Astrocyte (in vitro differentiated cells and primary cell): ENCODE results near the gene SIRT2. TPM values are rescaled to one million over a fixed set of nuclear protein-coding genes. Genes with fewer than 3 reads are reported as not detected.

ENCODE experiments used
- DNase-seq: peaks from one replicate; pipeline ENCODE4 v3.0.0-alpha.2; 2010; ENCODE audit warnings: low read depth
- FAIRE-seq: peaks from 2 replicates; lab custom pipeline; 2011; peaks lifted over from hg19 to GRCh38; lab: Jason Lieb, UNC
- H2AFZ ChIP-seq: 2 replicates; pipeline ENCODE4 v1.6.0; 2012; ENCODE audit warnings: low read depth, low read length, inconsistent platforms
- H3K27ac ChIP-seq: 2 replicates; pipeline ENCODE4 v1.5.1; 2011; ENCODE audit warnings: low read depth, low read length, inconsistent platforms
- H3K27me3 ChIP-seq: 2 replicates; pipeline ENCODE4 v1.6.0; 2011; ENCODE audit warnings: low read length, inconsistent platforms; ENCODE audit not compliant: insufficient read depth
- H3K36me3 ChIP-seq: 2 replicates; pipeline ENCODE4 v1.5.1; 2011; ENCODE audit warnings: low read length, inconsistent platforms; ENCODE audit not compliant: insufficient read depth
- H3K4me1 ChIP-seq: 2 replicates; pipeline ENCODE4 v1.5.1; 2011; ENCODE audit warnings: low read length, inconsistent platforms; ENCODE audit not compliant: insufficient read depth
- H3K4me2 ChIP-seq: 2 replicates; pipeline ENCODE4 v1.6.0; 2012; ENCODE audit warnings: low read length, inconsistent platforms
- H3K4me3 ChIP-seq: 2 replicates; pipeline ENCODE4 v1.5.1; 2011; ENCODE audit warnings: low read depth, mild to moderate bottlenecking, low read length, inconsistent platforms; ENCODE audit not compliant: insufficient read depth
- H3K79me2 ChIP-seq: 2 replicates; pipeline ENCODE4 v1.6.0; 2012; ENCODE audit warnings: mild to moderate bottlenecking, low read length, inconsistent platforms; ENCODE audit not compliant: insufficient read depth
- H3K9ac ChIP-seq: 2 replicates; pipeline ENCODE4 v1.6.0; 2012; ENCODE audit warnings: mild to moderate bottlenecking, low read length, inconsistent platforms
- H3K9me3 ChIP-seq: 2 replicates; pipeline ENCODE4 v1.5.1; 2012; ENCODE audit warnings: low read depth, mild to moderate bottlenecking, low read length, inconsistent platforms; ENCODE audit not compliant: insufficient read depth
- H4K20me1 ChIP-seq: 2 replicates; pipeline ENCODE4 v1.6.0; 2012; ENCODE audit warnings: low read length, inconsistent platforms; ENCODE audit not compliant: insufficient read depth
- H3K27ac Mint-ChIP-seq: one replicate; pipeline ENCODE4 v1.8.0; 2021; ENCODE audit warnings: mild to moderate bottlenecking, mixed read lengths; ENCODE audit not compliant: unreplicated experiment
- H3K27me3 Mint-ChIP-seq: one replicate; pipeline ENCODE4 v1.8.0; 2021; ENCODE audit warnings: low read depth, mixed read lengths; ENCODE audit not compliant: unreplicated experiment
- H3K36me3 Mint-ChIP-seq: one replicate; pipeline ENCODE4 v1.8.0; 2021; ENCODE audit warnings: low read depth, mixed read lengths; ENCODE audit not compliant: unreplicated experiment
- H3K4me1 Mint-ChIP-seq: one replicate; pipeline ENCODE4 v1.8.0; 2021; ENCODE audit warnings: low read depth, mixed read lengths; ENCODE audit not compliant: unreplicated experiment
- H3K4me3 Mint-ChIP-seq: one replicate; pipeline ENCODE4 v1.8.0; 2021; ENCODE audit warnings: mild to moderate bottlenecking, moderate library complexity, mixed read lengths; ENCODE audit not compliant: unreplicated experiment
- H3K9me3 Mint-ChIP-seq: one replicate; pipeline ENCODE4 v1.8.0; 2021; ENCODE audit warnings: mild to moderate bottlenecking, mixed read lengths; ENCODE audit not compliant: unreplicated experiment
- CTCF ChIP-seq: IDR thresholded peaks from 2 replicates; pipeline ENCODE4 v1.5.1; 2011; ENCODE audit warnings: low read depth, mild to moderate bottlenecking, inconsistent platforms, low read length, moderate library complexity; ENCODE audit not compliant: insufficient read depth
- EZH2 ChIP-seq: IDR thresholded peaks from 2 replicates; pipeline ENCODE4 v1.6.1; 2012; ENCODE audit warnings: mild to moderate bottlenecking, low read length, inconsistent platforms; ENCODE audit not compliant: insufficient read depth
- total RNA-seq: library from RNA; stranded (reverse); gene quantifications from 2 replicates; pipeline ENCODE4 v1.2.1, GENCODE V29; 2021

Gene SIRT2
- total RNA-seq, 1 donor from 2014 or later = 35.7 TPM

- Histone ChIP-seq H3K4me2 (no peak overlapping the region), H4K20me1 (peaks cover 76% of the 10 kb centered on the region), H3K27me3 (no peaks in the 10 kb centered on the region), H3K36me3 (peaks cover 75% of the 10 kb centered on the region), H3K27ac (no peak overlapping the region), H3K9ac (peak overlapping the region; percentile 5), H3K9me3 (no peaks in the 10 kb centered on the region), H3K4me1 (peaks cover 14% of the 10 kb centered on the region), H2AFZ (no peak overlapping the region), H3K4me3 (no peak overlapping the region), H3K79me2 (peaks cover 33% of the 10 kb centered on the region)
- H3K27ac Mint-ChIP-seq = peak overlapping the region; percentile 59
- H3K4me1 Mint-ChIP-seq = peaks cover 9% of the 10 kb centered on the region
- no peaks in the 10 kb centered on the region for H3K9me3 Mint-ChIP-seq
- TF ChIP-seq CTCF (no peak), EZH2 (no peak)
- no peaks in the 10 kb centered on the region for H3K27me3 Mint-ChIP-seq
- H3K4me3 Mint-ChIP-seq = no peak overlapping the region
- H3K36me3 Mint-ChIP-seq = peaks cover 32% of the 10 kb centered on the region
- FAIRE-seq (no peak), DNase-seq (no peak)
Observed at GRCh38 chr19:38838208-38838985, 61.0 kb downstream of the SIRT2 start.

- peaks cover 25% of the 10 kb centered on the region for H3K79me2 ChIP-seq
- no peaks in the 10 kb centered on the region for H3K9me3 ChIP-seq
- no peak overlapping the region for H3K4me3 ChIP-seq
- peaks cover 9% of the 10 kb centered on the region for H3K4me1 Mint-ChIP-seq
- H3K36me3 Mint-ChIP-seq = peaks cover 32% of the 10 kb centered on the region
- peak overlapping the region; percentile 18 for H3K27ac Mint-ChIP-seq
- no peak overlapping the region for H3K4me3 Mint-ChIP-seq
- no peak overlapping the region for H3K4me2 ChIP-seq
- peaks cover 14% of the 10 kb centered on the region for H3K4me1 ChIP-seq
- H2AFZ ChIP-seq = no peak overlapping the region
- no peaks in the 10 kb centered on the region for H3K9me3 Mint-ChIP-seq
- no peak overlapping the region for H3K27ac ChIP-seq
- DNase-seq = no peak
- FAIRE-seq = no peak
- H3K36me3 ChIP-seq = peaks cover 68% of the 10 kb centered on the region
- no peaks in the 10 kb centered on the region for H3K27me3 Mint-ChIP-seq
- peaks cover 69% of the 10 kb centered on the region for H4K20me1 ChIP-seq
- no peak overlapping the region for H3K9ac ChIP-seq
- no peak for TF ChIP-seq EZH2
- TF ChIP-seq CTCF = no peak
- H3K27me3 ChIP-seq = no peaks in the 10 kb centered on the region
Observed at GRCh38 chr19:38837656-38838121, 61.7 kb downstream of the SIRT2 start.
